ENCODE measurements around the gene GPNMB. TPM values are rescaled to one million over a fixed set of nuclear protein-coding genes. Genes with fewer than 3 reads are reported as not detected.
"Not testable (repeated sequence)": the region's sequence is repeated elsewhere in the genome, so short reads cannot be mapped to it uniquely, and the experiment has no call there.

GPNMB gene
- total RNA-seq: 145 TPM

DNA sequence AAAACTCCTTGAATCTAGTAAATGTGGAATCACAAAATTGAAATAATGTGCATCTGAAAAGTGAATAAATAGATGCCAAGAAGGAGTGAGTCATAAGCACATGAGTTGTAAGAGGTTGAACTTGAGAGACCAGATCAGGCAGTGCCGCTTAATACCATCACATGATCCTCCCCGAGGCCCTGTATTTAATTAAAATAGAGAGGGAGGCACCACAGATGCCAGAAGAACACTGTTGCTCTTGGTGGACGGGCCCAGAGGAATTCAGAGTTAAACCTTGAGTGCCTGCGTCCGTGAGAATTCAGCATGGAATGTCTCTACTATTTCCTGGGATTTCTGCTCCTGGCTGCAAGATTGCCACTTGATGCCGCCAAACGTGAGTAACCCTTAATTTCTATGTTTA lies at the start of gene GPNMB:
TSS of gene GPNMB (plus strand) at position 221 of the 400 bp plus-strand sequence. CDS start at position 304, 83 bp downstream.
- ATAC-seq: peak; percentile 94
- intact Hi-C loops (cut with DNase I): no loop called here
- peak; percentile 71 for DNase-seq (ENCODE audit: low spot score)

DNA sequence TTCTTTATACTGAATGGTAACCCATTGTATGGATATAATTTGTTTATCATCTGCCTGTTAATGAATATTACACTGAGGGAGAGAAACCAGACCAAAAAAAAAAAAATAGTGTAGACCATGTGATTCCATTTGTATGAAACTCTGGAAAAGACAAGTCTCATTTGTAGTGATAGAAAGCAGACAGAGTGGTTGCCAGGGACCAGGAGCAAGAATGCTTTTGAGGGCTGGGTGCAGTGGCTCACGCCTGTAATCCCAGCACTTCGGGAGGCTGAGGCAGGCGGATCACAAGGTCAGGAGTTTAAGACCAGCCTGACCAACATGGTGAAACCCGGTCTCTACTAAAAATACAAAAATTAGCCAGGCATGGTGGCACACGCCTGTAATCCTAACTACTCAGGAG lies 48.8 kb upstream of the GPNMB start:
- intact Hi-C loops (cut with DNase I); ATAC-seq; DNase-seq (ENCODE audit: low spot score): not testable (repeated sequence)

DNA sequence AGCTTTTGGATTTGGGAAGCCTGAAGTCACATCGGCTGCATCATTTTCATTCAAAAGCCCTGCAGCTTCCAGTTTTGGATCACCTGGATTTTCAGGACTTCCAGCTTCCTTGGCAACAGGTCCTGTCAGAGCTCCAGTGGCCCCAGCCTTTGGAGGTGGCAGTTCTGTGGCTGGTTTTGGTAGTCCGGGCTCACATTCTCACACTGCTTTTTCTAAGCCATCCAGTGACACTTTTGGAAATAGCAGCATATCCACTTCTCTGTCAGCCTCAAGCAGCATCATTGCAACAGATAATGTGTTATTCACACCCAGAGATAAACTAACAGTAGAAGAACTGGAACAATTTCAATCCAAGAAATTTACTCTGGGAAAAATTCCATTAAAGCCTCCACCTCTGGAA lies 46.2 kb upstream of the GPNMB start:
- DNase-seq (ENCODE audit: low spot score): no peak
- ATAC-seq: no peak
- intact Hi-C loops (cut with DNase I): no loop called here

DNA sequence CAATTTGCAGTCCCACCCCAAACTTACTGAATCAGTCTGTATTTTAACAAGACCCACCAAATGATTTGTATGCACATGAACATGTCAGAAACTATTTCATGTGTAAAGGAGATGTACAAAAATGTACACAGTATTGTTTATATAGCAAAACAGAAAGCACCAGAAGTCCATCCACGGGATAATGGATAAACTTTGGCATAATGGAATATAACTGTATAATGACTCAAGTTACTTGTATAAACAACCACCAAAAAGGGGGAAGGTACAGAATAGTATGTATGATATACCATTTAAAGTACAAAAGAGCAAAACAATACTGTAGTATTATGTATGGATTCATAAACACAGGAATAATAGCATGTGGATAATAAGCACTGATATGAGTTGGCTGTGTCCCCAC lies 42.3 kb upstream of the GPNMB start:
- ATAC-seq (no peak), DNase-seq (ENCODE audit: low spot score) (no peak)
- intact Hi-C loops (cut with DNase I): no loop called here

DNA sequence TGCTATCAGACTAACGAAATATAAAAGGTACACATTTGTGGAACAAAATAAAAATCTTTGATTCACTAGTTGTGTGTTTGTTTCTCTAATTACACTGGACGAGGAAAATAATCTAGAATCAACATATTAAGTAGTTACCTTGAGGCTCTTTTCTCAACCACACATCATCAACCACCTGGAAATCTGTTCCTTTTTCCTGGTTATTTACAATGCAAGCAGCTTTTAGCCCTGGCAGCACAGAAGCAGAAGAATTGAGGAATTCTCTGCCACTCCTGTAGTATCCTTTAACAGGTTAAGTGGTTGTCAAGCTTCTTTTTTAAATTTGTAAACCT lies 41.0 kb upstream of the GPNMB start:
- DNase-seq (ENCODE audit: low spot score): no peak
- intact Hi-C loops (cut with DNase I): no loop called here
- ATAC-seq: no peak

DNA sequence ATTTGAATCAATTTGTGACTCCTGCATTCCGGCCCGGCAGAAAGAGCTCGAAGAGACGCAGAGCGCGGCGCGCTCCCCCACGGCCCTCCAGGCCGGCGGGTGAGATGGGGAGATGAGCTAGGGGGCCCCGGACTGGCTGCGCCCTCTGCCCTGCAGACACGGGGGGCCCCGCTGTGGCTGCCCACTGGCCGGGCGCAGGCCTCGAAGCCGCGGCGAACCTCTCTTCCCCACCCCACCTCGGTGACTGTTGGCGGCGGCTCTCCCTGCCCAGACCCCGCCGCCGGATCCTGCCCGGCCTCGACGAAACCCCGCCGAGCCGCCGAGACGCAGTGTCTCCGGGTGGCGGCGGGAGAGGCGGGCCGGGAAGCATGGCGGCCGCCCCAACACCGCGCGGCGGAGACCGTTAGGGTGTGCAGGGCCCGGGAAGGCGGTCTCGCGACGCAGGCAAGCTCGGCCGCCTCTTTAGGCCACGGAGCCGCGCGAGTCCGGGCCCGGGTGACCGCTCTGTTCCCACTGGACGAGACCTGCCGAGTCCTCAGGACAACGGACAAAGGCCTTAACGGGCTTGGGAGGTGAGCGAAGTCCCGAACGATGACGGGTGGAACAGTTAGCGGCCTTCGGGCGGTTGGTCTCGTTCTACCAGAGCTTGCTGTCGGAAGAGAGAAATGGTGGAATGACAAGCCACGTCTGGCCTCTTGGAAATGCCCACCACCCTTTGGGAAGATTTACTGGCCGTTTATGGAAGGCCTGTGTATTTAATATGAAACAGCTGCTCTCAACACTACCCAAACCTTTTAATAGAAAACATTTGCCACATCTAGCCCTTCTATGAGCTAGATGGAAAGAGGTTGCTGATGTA lies 40.4 kb upstream of the GPNMB start:
- intact Hi-C loops (cut with DNase I): no loop called here
- ATAC-seq: peak; percentile 82
- no peak for DNase-seq (ENCODE audit: low spot score)

- intact Hi-C loops (cut with DNase I): no loop called here
- no peak for DNase-seq (ENCODE audit: low spot score)
- ATAC-seq: no peak
These were observed 39.6 kb upstream of the GPNMB start for GRCh38 chr7:23207021-23207420.

GRCh38 chr7:23207884-23208283 lies 38.7 kb upstream of the GPNMB start:
- ATAC-seq (no peak), DNase-seq (ENCODE audit: low spot score) (no peak)
- intact Hi-C loops (cut with DNase I): no loop called here

- intact Hi-C loops (cut with DNase I): no loop called here
- DNase-seq (ENCODE audit: low spot score): no peak
- no peak for ATAC-seq
These were observed 38.3 kb upstream of the GPNMB start for GRCh38 chr7:23208316-23208715.

DNA sequence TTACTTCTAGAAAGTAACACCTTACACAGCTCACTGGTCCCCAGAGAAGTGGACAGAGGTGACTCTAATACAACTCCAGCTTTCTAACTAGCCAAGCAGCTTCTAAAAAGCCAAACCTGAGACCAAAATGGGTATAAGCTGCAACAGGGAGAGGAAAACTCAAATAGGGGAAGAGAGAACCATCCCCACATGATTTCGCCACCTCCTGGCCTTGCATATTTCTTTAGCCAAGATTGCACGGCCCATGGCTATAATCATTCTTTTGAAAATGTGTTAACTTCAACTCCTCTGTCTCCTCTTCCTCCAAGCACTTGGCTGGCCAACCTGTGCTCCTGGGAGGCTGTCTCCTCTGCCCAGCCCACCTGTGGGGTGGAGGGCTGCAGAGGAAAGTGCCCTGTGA lies 36.1 kb upstream of the GPNMB start:
- ATAC-seq: no peak
- no peak for DNase-seq (ENCODE audit: low spot score)
- intact Hi-C loops (cut with DNase I): no loop called here

DNA sequence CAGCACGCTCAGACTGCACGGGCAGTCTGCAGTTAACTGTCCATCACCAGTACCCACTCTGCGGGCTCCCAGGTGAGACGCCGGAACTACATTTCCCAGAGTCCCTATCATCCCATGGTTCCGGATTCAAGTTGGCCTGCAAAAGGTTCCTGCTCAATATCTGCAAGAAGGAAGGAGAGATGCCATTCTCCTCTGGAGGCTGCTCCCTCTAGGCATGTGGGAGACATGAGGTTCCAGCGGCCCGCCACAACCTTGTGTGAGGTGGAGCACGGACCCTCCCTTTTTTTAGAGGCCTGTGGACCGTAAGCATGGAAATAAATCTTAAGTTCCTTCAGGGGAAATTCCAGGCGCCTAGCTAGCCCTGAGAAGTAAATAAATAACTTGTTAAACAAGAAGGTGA lies 35.0 kb upstream of the GPNMB start:
- DNase-seq (ENCODE audit: low spot score) (no peak), ATAC-seq (no peak)
- intact Hi-C loops (cut with DNase I): no loop called here

GRCh38 chr7:23212395-23212794 lies 34.2 kb upstream of the GPNMB start:
- ATAC-seq (no peak), DNase-seq (ENCODE audit: low spot score) (no peak)
- intact Hi-C loops (cut with DNase I): no loop called here

DNA sequence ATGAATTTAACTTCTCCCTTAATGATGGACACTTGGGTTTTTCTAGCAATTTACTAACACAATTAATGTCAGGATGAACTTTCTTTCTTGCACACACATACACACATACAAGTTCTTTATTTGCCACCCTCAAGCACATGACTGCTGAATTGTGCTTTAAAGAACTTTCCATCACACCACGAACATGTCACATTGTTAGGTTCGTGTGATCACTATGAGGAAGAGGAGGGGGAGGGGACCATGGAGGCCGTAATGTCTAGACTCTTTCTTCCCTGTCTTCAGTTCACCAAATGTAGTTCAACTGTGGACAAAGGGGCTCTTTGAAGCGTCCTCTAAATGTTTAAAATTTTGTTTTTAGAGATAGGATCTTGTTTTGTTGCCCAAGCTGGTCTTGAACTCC lies 33.7 kb upstream of the GPNMB start:
- DNase-seq (ENCODE audit: low spot score) (no peak), ATAC-seq (no peak)
- intact Hi-C loops (cut with DNase I): no loop called here

- DNase-seq (ENCODE audit: low spot score) (no peak), ATAC-seq (no peak)
- intact Hi-C loops (cut with DNase I): no loop called here
These were observed 32.8 kb upstream of the GPNMB start for GRCh38 chr7:23213755-23214154.

DNA sequence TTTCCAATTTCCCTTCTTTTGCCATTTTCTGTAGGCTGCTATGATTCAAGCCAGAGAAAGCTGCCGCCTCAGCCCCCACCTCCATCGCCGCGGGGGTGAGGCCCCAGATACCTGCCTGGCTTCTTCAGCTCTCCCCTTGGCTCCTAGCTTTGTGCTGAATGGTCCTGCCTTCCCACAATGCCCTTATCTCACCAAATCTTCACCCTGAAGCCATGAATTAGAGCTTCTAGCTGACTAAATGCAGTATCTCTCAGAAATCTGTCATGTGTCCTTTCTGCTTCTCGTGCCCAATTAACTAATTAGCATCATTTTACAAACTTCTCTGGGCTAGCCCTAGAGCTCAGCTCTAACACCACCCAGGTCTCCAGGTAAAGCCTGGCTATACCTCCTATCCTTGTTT lies 32.2 kb upstream of the GPNMB start:
- DNase-seq (ENCODE audit: low spot score) (no peak), ATAC-seq (no peak)
- intact Hi-C loops (cut with DNase I): no loop called here

DNA sequence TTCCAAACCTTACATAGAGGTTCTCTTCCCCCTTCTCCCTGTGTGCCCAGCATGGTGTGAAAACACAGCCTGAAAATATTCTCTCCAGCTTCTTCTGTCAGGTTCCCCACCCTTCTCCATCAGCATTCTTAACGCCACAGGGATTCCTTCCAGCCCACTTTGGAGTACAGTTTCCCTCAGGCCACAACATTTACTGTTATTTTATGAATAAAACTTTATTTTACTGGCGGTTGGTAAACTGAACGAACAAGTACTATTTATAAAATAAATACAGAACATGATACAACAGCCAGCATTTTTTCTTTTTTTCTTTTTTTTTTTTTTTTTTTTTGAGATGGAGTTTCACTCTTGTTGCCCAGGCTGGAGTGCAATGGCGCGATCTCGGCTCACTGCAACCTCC lies 31.6 kb upstream of the GPNMB start:
- ATAC-seq (no peak), DNase-seq (ENCODE audit: low spot score) (no peak)
- intact Hi-C loops (cut with DNase I): no loop called here

DNA sequence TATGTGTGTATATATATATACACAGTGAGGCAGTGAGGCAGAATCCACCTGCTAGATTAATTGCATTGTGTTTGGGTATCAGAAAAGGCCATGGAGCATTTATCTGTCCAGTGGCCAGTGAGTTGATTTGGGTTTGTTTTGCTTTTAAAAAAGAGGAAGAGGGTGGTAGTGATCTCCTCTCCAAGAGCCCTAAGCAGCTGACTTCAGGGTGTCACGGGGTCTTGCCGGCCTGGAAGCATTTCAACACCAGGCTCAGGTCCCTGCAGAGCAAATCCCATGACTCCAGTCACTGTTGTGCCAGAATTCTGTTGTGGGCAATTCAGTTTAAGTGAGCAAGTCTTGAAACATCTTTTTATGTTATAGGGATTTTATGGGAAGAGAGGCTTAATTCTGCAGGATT lies 30.6 kb upstream of the GPNMB start:
- ATAC-seq (peak; percentile 92), DNase-seq (ENCODE audit: low spot score) (no peak)
- intact Hi-C loops (cut with DNase I): no loop called here

GRCh38 chr7:23218196-23218595 lies 28.4 kb upstream of the GPNMB start:
- intact Hi-C loops (cut with DNase I): no loop called here
- no peak for DNase-seq (ENCODE audit: low spot score)
- ATAC-seq: no peak

DNA sequence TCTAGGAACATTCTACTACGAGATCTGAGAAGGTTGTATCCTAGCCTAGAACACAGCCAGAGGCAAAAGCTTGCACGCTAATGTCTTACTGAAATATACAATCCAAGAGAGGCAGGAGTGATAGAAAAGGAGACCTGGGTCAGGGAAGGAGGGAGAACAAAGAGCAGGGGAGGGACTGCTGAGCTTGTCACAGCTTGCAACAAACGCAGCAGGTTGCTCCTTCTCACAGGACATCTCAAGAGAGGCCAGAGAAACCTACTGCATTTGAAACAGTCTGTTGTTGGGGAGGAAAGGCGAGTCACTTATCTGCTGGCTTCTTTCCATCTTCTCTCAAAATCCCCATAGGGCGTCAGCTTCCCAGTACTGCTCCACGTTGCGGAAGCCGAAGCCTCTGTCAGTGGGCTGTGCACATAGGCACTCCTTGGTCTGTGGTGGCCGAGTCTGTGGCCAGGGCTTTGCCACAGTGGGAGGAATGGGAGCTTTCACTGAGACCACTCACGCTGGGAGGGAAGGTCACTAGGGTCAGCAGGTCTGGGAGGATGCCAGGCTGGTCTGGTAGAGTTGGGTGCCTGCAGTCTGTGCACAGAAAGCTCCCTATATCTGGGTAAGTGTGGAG lies 25.8 kb upstream of the GPNMB start:
- intact Hi-C loops (cut with DNase I): no loop called here
- ATAC-seq (no peak), DNase-seq (ENCODE audit: low spot score) (no peak)

DNA sequence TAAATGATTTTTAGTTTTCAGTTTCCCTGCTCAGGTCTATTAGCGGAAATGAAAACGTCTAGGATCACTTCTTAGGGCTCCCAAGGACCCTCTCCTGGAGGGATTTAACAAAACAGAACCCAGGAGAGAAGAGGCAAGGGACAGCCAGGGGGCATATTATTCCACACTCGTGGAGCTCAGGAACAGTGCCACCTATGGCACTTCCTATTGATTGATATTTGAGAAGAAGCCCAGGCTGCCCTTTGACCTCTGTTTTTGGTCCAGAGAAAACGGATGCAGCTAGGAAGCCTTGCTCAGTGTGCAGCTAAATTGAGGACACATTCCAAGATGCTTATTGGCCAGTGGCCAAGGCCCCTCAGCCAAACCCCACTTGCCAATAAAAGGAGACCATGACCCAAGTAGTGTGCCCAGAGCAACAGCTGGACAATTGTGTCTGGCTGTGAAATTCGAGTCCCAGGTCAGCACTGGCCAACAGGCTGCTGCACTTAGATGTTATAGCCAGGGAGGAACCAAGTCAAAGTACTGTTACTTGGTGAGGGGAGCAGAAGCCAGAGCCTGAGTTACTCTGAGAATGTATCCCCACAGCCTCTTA lies 24.0 kb upstream of the GPNMB start:
- ATAC-seq (no peak), DNase-seq (ENCODE audit: low spot score) (no peak)
- intact Hi-C loops (cut with DNase I): no loop called here
